Activated naive CD4-positive, alpha-beta T cell treated with anti-CD3 and anti-CD28 coated beads, Interleukin-2, amount 50 U/mL, for 72 hours (primary cell): ENCODE results near the gene CASP10. TPM values are rescaled to one million over a fixed set of nuclear protein-coding genes. Genes with fewer than 3 reads are reported as not detected.
"Not testable (repeated sequence)": the region's sequence is repeated elsewhere in the genome, so short reads cannot be mapped to it uniquely, and the experiment has no call there.

ENCODE experiments used
- ATAC-seq, 2 donors: fragments of 150-1000 bp; cut with Tn5 transposase; 2 replicates each; pipeline ENCODE4 v1.10.0; 2021; ENCODE audit warnings: mild to moderate bottlenecking in 2 of 2, moderate library complexity in 2 of 2
- DNase-seq, 2 donors: peaks; one replicate each; pipeline ENCODE4 v3.0.0; 2021 to 2022; ENCODE audit warnings: low spot score in 2 of 2
- H3K27ac Mint-ChIP-seq, 2 donors: one replicate each; pipeline ENCODE4 v1.8.0; 2022; ENCODE audit warnings: mild to moderate bottlenecking in 2 of 2, mixed read lengths in 2 of 2
- H3K36me3 Mint-ChIP-seq, 2 donors: one replicate each; pipeline ENCODE4 v1.8.0; 2022; ENCODE audit warnings: mixed read lengths in 2 of 2
- H3K9me3 Mint-ChIP-seq, 2 donors: one replicate each; pipeline ENCODE4 v1.8.0; 2022; ENCODE audit warnings: mixed read lengths in 2 of 2
- total RNA-seq, 2 donors: library from RNA; stranded (reverse); gene quantifications; one replicate each; pipeline ENCODE4 v1.2.3, GENCODE V29; 2022

Gene CASP10
- total RNA-seq, 2 donors from 2014 or later, result 23.5 to 25.1 TPM

GRCh38 chr2:201233812-201234662 lies 51.1 kb downstream of the CASP10 start:
- peak overlapping the region; percentile 88 to 91 for H3K27ac Mint-ChIP-seq
- no peaks in the 10 kb centered on the region for H3K9me3 Mint-ChIP-seq
- peaks cover 23 to 36% of the 10 kb centered on the region in 2 donors for H3K36me3 Mint-ChIP-seq
- peak; percentile 22 to 32 for ATAC-seq
- no peak for DNase-seq

DNA sequence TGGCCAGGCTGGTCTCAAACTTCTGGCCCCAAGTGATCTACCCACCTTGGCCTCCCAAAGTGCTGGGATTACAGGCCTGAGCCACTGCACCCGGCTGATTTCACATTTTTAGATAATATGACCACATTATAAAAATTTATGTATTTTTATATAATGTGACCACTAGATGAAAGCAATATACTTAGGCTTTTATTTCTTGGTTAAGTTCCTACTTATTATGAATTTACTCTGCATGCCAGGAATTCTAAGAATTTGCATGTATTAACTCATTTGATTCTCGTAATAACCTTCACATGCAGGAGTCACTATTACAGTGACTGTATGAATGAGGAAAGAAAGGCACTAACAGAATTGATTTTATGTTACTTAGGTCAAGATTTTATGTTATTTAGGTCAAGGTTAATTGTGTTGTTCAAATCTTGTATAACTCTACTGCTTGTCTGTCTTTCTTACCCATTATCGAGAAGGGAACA lies 51.8 kb downstream of the CASP10 start:
- ATAC-seq, result no peak

GRCh38 chr2:201235860-201236811 lies 53.2 kb downstream of the CASP10 start:
- DNase-seq, result peak in 1 of 2 donors; percentile 57
- Mint-ChIP-seq H3K36me3 (peaks cover 42 to 57% of the 10 kb centered on the region in 2 donors), H3K9me3 (peaks cover 0 to 19% of the 10 kb centered on the region in 2 donors), H3K27ac (peak overlapping the region; percentile 82 to 92)
- ATAC-seq, result peak in 1 of 2 donors; percentile 12

More for the DNA sequence above, 51.8 kb downstream of the CASP10 start:
- H3K9me3 Mint-ChIP-seq, result peaks cover 0 to 5% of the 10 kb centered on the region in 2 donors
- H3K36me3 Mint-ChIP-seq, result peaks cover 28 to 43% of the 10 kb centered on the region in 2 donors
- peak overlapping the region; percentile 88 to 91 for H3K27ac Mint-ChIP-seq
- no peak for DNase-seq

- peaks cover 0 to 19% of the 10 kb centered on the region in 2 donors for H3K9me3 Mint-ChIP-seq
- H3K36me3 Mint-ChIP-seq, result peaks cover 47 to 66% of the 10 kb centered on the region in 2 donors
- H3K27ac Mint-ChIP-seq, result peak overlapping the region; percentile 19 to 92
- no peak for ATAC-seq
- no peak for DNase-seq
These were observed 54.7 kb downstream of the CASP10 start for GRCh38 chr2:201237486-201238123.

DNA sequence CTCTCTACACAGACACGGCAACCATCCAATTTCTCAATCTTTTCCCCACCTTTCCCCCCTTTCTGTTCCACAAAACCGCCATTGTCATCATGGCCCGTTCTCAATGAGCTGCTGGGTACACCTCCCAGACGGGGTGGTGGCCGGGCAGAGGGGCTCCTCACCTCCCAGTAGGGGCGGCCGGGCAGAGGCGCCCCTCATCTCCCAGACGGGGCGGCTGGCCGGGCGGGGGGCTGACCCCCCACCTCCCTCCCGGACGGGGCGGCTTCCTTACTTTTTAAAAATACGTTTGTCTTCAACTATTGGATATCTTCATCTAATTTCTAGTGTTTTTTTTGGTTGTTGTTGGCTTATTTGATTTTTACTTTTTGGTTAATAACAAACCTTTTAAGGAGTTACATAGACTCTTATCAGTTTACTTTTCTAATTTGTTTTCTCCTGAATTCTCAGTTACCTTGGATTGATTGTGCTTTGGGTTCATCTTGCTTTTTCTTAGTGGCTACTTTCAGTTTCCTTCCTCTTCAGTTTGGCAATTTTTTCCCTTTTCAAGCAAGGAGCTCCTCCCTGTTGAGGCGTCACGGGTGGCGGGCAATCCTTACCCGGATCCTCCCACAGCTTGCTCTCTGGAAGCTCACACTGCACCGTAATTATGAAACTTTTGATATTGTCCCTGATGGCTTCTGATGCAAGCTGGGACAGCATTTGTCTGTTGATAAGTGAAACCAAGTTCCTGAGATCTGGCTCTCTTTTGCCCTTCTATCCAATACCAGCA lies 56.4 kb downstream of the CASP10 start:
- DNase-seq, result not testable (repeated sequence)
- peaks cover 0 to 19% of the 10 kb centered on the region in 2 donors for H3K9me3 Mint-ChIP-seq
- H3K36me3 Mint-ChIP-seq, result peaks cover 38 to 56% of the 10 kb centered on the region in 2 donors
- ATAC-seq, result peak in 1 of 2 donors; percentile 23
- H3K27ac Mint-ChIP-seq, result peak overlapping the region in 1 of 2 donors; percentile 90

- H3K9me3 Mint-ChIP-seq, result peaks cover 0 to 19% of the 10 kb centered on the region in 2 donors
- DNase-seq (no peak), ATAC-seq (peak in 1 of 2 donors; percentile 76)
- no peak overlapping the region for H3K27ac Mint-ChIP-seq
- peaks cover 28 to 40% of the 10 kb centered on the region in 2 donors for H3K36me3 Mint-ChIP-seq
These were observed 59.8 kb downstream of the CASP10 start for GRCh38 chr2:201242571-201243277.

- DNase-seq (no peak), ATAC-seq (no peak)
- H3K9me3 Mint-ChIP-seq, result peaks cover 0 to 13% of the 10 kb centered on the region in 2 donors
- peak overlapping the region in 1 of 2 donors; percentile 39 for H3K27ac Mint-ChIP-seq
- peaks cover 18 to 36% of the 10 kb centered on the region in 2 donors for H3K36me3 Mint-ChIP-seq
These were observed 61.9 kb downstream of the CASP10 start for GRCh38 chr2:201244829-201245228.

GRCh38 chr2:201246280-201246679 lies 63.3 kb downstream of the CASP10 start:
- Mint-ChIP-seq H3K9me3 (peaks cover 0 to 8% of the 10 kb centered on the region in 2 donors), H3K27ac (no peak overlapping the region), H3K36me3 (peaks cover 4 to 35% of the 10 kb centered on the region in 2 donors)
- no peak for ATAC-seq
- DNase-seq, result no peak

DNA sequence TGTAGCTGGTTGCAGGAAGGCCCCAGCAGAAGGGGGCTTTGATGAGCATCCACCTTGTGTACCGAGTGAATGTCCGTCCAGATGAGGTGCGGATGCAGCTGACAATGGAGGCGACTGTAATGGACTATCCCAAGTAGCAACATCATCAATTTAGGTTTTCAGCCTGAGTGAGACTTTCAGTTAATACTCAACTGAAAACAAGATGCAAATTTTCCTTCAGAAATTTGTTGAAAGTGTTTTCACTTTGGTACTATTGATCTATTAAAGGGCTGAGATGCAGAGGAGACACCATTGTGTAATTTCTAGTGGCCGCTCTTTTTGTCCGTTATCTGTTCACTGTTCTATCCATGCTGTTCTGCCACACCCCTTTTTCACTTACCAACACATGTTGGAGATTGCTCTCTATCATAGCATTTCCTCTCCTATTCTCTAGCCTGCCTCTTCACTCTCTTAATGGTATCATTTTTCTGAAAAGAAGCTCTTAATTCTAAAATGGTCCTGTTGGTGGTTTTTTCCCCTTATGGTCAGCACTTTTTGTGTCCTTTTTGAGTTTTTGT lies 65.4 kb downstream of the CASP10 start:
- Mint-ChIP-seq H3K27ac (no peak overlapping the region), H3K9me3 (peaks cover 0 to 8% of the 10 kb centered on the region in 2 donors), H3K36me3 (peaks cover 0 to 45% of the 10 kb centered on the region in 2 donors)
- ATAC-seq (no peak), DNase-seq (no peak)

DNA sequence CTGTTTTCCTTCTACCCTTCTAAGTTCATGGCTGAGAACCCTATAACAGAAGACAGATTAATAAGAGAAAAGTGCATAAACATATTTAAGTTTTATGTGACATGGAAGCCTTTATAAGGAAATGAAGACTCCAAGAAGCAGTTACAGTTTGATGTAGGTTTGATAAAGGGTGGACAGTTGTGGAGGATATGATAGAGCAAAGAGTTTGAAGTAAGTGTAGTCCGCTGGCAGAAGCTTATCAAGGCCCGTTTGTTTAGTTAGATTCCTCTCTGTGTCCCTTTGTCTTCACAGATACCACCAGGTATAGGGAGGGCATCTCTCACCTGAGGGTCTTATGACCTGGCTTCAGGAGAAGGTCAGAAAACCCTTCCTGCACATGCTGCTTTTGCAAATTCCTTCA lies 66.9 kb downstream of the CASP10 start:
- Mint-ChIP-seq H3K9me3 (peaks cover 0 to 8% of the 10 kb centered on the region in 2 donors), H3K36me3 (peaks cover 0 to 57% of the 10 kb centered on the region in 2 donors), H3K27ac (no peak overlapping the region)
- DNase-seq (no peak), ATAC-seq (no peak)

- no peak for DNase-seq
- Mint-ChIP-seq H3K27ac (no peak overlapping the region), H3K36me3 (peaks cover 0 to 61% of the 10 kb centered on the region in 2 donors), H3K9me3 (peaks cover 0 to 8% of the 10 kb centered on the region in 2 donors)
- no peak for ATAC-seq
These were observed 67.8 kb downstream of the CASP10 start for GRCh38 chr2:201250741-201251140.

DNA sequence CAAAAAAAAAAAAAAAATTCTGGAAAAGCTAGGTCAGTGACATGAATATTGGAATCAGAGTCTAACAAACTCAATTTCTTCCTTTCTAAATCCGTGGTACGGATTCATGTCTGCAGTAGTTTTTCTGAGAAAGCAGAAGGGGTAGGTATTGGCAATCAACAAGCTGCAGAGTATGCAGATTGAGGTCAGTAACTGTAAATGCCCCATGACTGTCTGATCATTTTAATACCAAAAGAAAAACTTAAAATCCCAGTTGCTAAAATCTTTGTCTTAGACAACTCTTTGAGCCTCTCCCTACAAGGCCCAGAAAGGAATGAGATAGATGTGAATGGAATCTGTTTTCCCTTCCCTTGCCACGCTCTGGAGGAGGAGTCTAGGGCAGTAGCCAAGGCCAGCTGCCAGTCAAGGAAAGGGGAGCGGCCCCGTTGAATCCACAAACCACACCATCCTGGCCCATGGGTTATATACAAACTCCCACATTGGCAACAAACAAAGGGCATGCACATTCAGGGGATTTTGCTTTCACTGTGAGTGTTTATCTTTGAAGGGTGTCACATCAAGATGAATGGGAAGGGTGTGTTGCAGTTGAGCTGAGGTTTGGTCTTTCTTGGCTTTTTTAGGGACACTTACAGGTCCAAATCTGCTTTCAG lies 71.3 kb downstream of the CASP10 start:
- DNase-seq (no peak), ATAC-seq (no peak)
- peaks cover 0 to 60% of the 10 kb centered on the region in 2 donors for H3K36me3 Mint-ChIP-seq
- H3K9me3 Mint-ChIP-seq, result peaks cover 0 to 12% of the 10 kb centered on the region in 2 donors
- H3K27ac Mint-ChIP-seq, result peak overlapping the region; percentile 37 to 53

- H3K27ac Mint-ChIP-seq, result peak overlapping the region in 1 of 2 donors; percentile 37
- DNase-seq (no peak), ATAC-seq (no peak)
- H3K9me3 Mint-ChIP-seq, result peaks cover 0 to 8% of the 10 kb centered on the region in 2 donors
- H3K36me3 Mint-ChIP-seq, result peaks cover 4 to 51% of the 10 kb centered on the region in 2 donors
These were observed 72.6 kb downstream of the CASP10 start for GRCh38 chr2:201255408-201256033.

GRCh38 chr2:201256082-201256481 lies 73.1 kb downstream of the CASP10 start:
- peak overlapping the region; percentile 98 to 99 for H3K27ac Mint-ChIP-seq
- no peak for DNase-seq
- peaks cover 0 to 3% of the 10 kb centered on the region in 2 donors for H3K9me3 Mint-ChIP-seq
- no peak for ATAC-seq
- H3K36me3 Mint-ChIP-seq, result peaks cover 7 to 49% of the 10 kb centered on the region in 2 donors
